Activated CD4-positive, alpha-beta memory T cell treated with anti-CD3 and anti-CD28 coated beads for 36 hours (primary cell): Measurements from ENCODE around the gene KLHL35. TPM values are rescaled to one million over a fixed set of nuclear protein-coding genes. Genes with fewer than 3 reads are reported as not detected.

Experiments used
- CTCF ChIA-PET: fragments of 350-600 bp; sonication (Branson Sonifier 250); formaldehyde crosslinking; loops from one replicate; lab custom pipeline; 2021; ENCODE audit warnings: antibody characterized with exemption, inconsistent platforms; lab: Charles Lee
- POLR2A ChIA-PET: fragments of 350-600 bp; sonication (Branson Sonifier 250); formaldehyde crosslinking; loops from one replicate; lab custom pipeline; 2021; ENCODE audit warnings: antibody characterized with exemption; lab: Charles Lee
- DNase-seq: peaks from one replicate; pipeline ENCODE4 v3.0.0-alpha.2; 2020
- H3K27ac Mint-ChIP-seq: one replicate; pipeline ENCODE4 v1.8.0; 2021; ENCODE audit warnings: mixed read lengths
- H3K27me3 Mint-ChIP-seq: one replicate; pipeline ENCODE4 v1.8.0; 2021; ENCODE audit warnings: mixed read lengths
- H3K36me3 Mint-ChIP-seq: one replicate; pipeline ENCODE4 v1.8.0; 2021; ENCODE audit warnings: mixed read lengths
- H3K4me1 Mint-ChIP-seq: one replicate; pipeline ENCODE4 v1.8.0; 2021; ENCODE audit warnings: low read depth, mixed read lengths
- H3K4me3 Mint-ChIP-seq: one replicate; pipeline ENCODE4 v1.8.0; 2021; ENCODE audit warnings: mild to moderate bottlenecking, mixed read lengths
- H3K9me3 Mint-ChIP-seq: one replicate; pipeline ENCODE4 v1.8.0; 2021; ENCODE audit warnings: mixed read lengths
- intact Hi-C: fragments of 100-400 bp; cut with micrococcal nuclease; formaldehyde crosslinking; loops from one replicate; pipeline ENCODE4 v1.15.1; 2023
- total RNA-seq, 2 experiments: library from RNA; stranded (reverse); gene quantifications; one replicate each; pipeline ENCODE4 v1.2.3, GENCODE V29; 2021

KLHL35 gene
- total RNA-seq, 2 experiments from 2014 or later = 0.12 to 0.51 TPM

- Mint-ChIP-seq H3K4me3 (no peak overlapping the region), H3K4me1 (no peaks in the 10 kb centered on the region), H3K36me3 (no peaks in the 10 kb centered on the region), H3K9me3 (no peaks in the 10 kb centered on the region), H3K27ac (no peak overlapping the region), H3K27me3 (no peaks in the 10 kb centered on the region)
- no peak for DNase-seq
- intact Hi-C loops = no loop called here
- POLR2A ChIA-PET = no interaction called here
- CTCF ChIA-PET = interaction anchor here (1.1 kb wide), 1 partner anchor 10 kb away, joined by 3 read pairs; no protein-coding TSS in a partner anchor
Observed at GRCh38 chr11:75465701-75466531, 32.9 kb upstream of the KLHL35 start.

GRCh38 chr11:75463106-75463774 lies 30.2 kb upstream of the KLHL35 start:
- no peaks in the 10 kb centered on the region for H3K9me3 Mint-ChIP-seq
- H3K4me1 Mint-ChIP-seq = no peaks in the 10 kb centered on the region
- no peaks in the 10 kb centered on the region for H3K27me3 Mint-ChIP-seq
- no peak for DNase-seq
- intact Hi-C loops = no loop called here
- H3K4me3 Mint-ChIP-seq = no peak overlapping the region
- CTCF ChIA-PET = interaction anchor here (0.8 to 1.2 kb wide), 2 partner anchors 12 to 68 kb away, joined by 3 to 4 read pairs; no protein-coding TSS in a partner anchor
- POLR2A ChIA-PET = no interaction called here
- no peak overlapping the region for H3K27ac Mint-ChIP-seq
- no peaks in the 10 kb centered on the region for H3K36me3 Mint-ChIP-seq

GRCh38 chr11:75462117-75462653 lies 29.2 kb upstream of the KLHL35 start:
- H3K27ac Mint-ChIP-seq = no peak overlapping the region
- H3K4me3 Mint-ChIP-seq = no peak overlapping the region
- H3K36me3 Mint-ChIP-seq = no peaks in the 10 kb centered on the region
- intact Hi-C loops = no loop called here
- no peaks in the 10 kb centered on the region for H3K27me3 Mint-ChIP-seq
- no peaks in the 10 kb centered on the region for H3K9me3 Mint-ChIP-seq
- DNase-seq = no peak
- H3K4me1 Mint-ChIP-seq = no peaks in the 10 kb centered on the region
- CTCF ChIA-PET = interaction anchor here (1.2 to 2.7 kb wide), 3 partner anchors 11 to 18 kb away, joined by 4 to 10 read pairs (median 4); no protein-coding TSS in a partner anchor
- POLR2A ChIA-PET = no interaction called here

GRCh38 chr11:75461151-75461550 lies 28.1 kb upstream of the KLHL35 start:
- CTCF ChIA-PET = interaction anchor here (1.2 to 2.7 kb wide), 3 partner anchors 10 to 17 kb away, joined by 4 to 10 read pairs (median 4); no protein-coding TSS in a partner anchor
- POLR2A ChIA-PET = no interaction called here

GRCh38 chr11:75456596-75457183 lies 23.7 kb upstream of the KLHL35 start:
- no peaks in the 10 kb centered on the region for H3K9me3 Mint-ChIP-seq
- no peak overlapping the region for H3K4me3 Mint-ChIP-seq
- H3K36me3 Mint-ChIP-seq = peaks cover 5% of the 10 kb centered on the region
- no peak for DNase-seq
- POLR2A ChIA-PET = no interaction called here
- H3K4me1 Mint-ChIP-seq = no peaks in the 10 kb centered on the region
- intact Hi-C loops = no loop called here
- H3K27me3 Mint-ChIP-seq = no peaks in the 10 kb centered on the region
- H3K27ac Mint-ChIP-seq = no peak overlapping the region
- CTCF ChIA-PET = interaction anchor here (1.0 to 1.2 kb wide), 2 partner anchors 8 to 11 kb away, joined by 3 to 5 read pairs; no protein-coding TSS in a partner anchor

More at GRCh38 chr11:75461151-75461550, 28.1 kb upstream of the KLHL35 start:
- no peaks in the 10 kb centered on the region for H3K9me3 Mint-ChIP-seq
- intact Hi-C loops = no loop called here
- H3K27ac Mint-ChIP-seq = no peak overlapping the region
- no peak for DNase-seq
- H3K4me3 Mint-ChIP-seq = no peak overlapping the region
- H3K27me3 Mint-ChIP-seq = no peaks in the 10 kb centered on the region
- no peaks in the 10 kb centered on the region for H3K36me3 Mint-ChIP-seq
- no peaks in the 10 kb centered on the region for H3K4me1 Mint-ChIP-seq

- ChIA-PET POLR2A (no interaction called here), CTCF (interaction anchor here (1.1 to 1.9 kb wide), 4 partner anchors 10 to 68 kb away, joined by 3 to 5 read pairs (median 4); no protein-coding TSS in a partner anchor)
- Mint-ChIP-seq H3K9me3 (no peaks in the 10 kb centered on the region), H3K27ac (no peak overlapping the region), H3K4me1 (no peaks in the 10 kb centered on the region), H3K4me3 (no peak overlapping the region), H3K36me3 (peaks cover 5% of the 10 kb centered on the region), H3K27me3 (no peaks in the 10 kb centered on the region)
- no peak for DNase-seq
- intact Hi-C loops = no loop called here
Observed at GRCh38 chr11:75454987-75455386, 22.0 kb upstream of the KLHL35 start.

- CTCF ChIA-PET = interaction anchor here (1.1 to 1.9 kb wide), 3 partner anchors 9 to 69 kb away, joined by 3 to 5 read pairs (median 4); no protein-coding TSS in a partner anchor
- DNase-seq = no peak
- H3K4me1 Mint-ChIP-seq = no peaks in the 10 kb centered on the region
- intact Hi-C loops = no loop called here
- H3K36me3 Mint-ChIP-seq = peaks cover 5% of the 10 kb centered on the region
- H3K27me3 Mint-ChIP-seq = no peaks in the 10 kb centered on the region
- H3K27ac Mint-ChIP-seq = no peak overlapping the region
- no peaks in the 10 kb centered on the region for H3K9me3 Mint-ChIP-seq
- POLR2A ChIA-PET = no interaction called here
- no peak overlapping the region for H3K4me3 Mint-ChIP-seq
Observed at GRCh38 chr11:75453916-75454655, 21.1 kb upstream of the KLHL35 start.

- peak; percentile 59 for DNase-seq
- H3K4me1 Mint-ChIP-seq = no peaks in the 10 kb centered on the region
- intact Hi-C loops = no loop called here
- H3K4me3 Mint-ChIP-seq = no peak overlapping the region
- no peaks in the 10 kb centered on the region for H3K9me3 Mint-ChIP-seq
- ChIA-PET CTCF (interaction anchor here (0.5 to 3.1 kb wide), 16 partner anchors 10 to 110 kb away, joined by 3 to 31 read pairs (median 4); partner anchors contain the start of gene GDPD5), POLR2A (no interaction called here)
- peaks cover 5% of the 10 kb centered on the region for H3K36me3 Mint-ChIP-seq
- H3K27ac Mint-ChIP-seq = no peak overlapping the region
- no peaks in the 10 kb centered on the region for H3K27me3 Mint-ChIP-seq
Observed at GRCh38 chr11:75450826-75451821, 18.1 kb upstream of the KLHL35 start.

- Mint-ChIP-seq H3K27me3 (no peaks in the 10 kb centered on the region), H3K9me3 (no peaks in the 10 kb centered on the region), H3K4me1 (no peaks in the 10 kb centered on the region), H3K4me3 (no peak overlapping the region), H3K27ac (no peak overlapping the region), H3K36me3 (peaks cover 5% of the 10 kb centered on the region)
- ChIA-PET POLR2A (no interaction called here), CTCF (interaction anchor here (1.2 to 3.1 kb wide), 7 partner anchors 9 to 111 kb away, joined by 3 to 31 read pairs (median 4); no protein-coding TSS in a partner anchor)
- no peak for DNase-seq
- intact Hi-C loops = no loop called here
Observed at GRCh38 chr11:75450236-75450635, 17.2 kb upstream of the KLHL35 start.

GRCh38 chr11:75449776-75450175 lies 16.8 kb upstream of the KLHL35 start:
- Mint-ChIP-seq H3K4me1 (no peaks in the 10 kb centered on the region), H3K36me3 (peaks cover 5% of the 10 kb centered on the region), H3K9me3 (no peaks in the 10 kb centered on the region), H3K4me3 (no peak overlapping the region), H3K27me3 (no peaks in the 10 kb centered on the region), H3K27ac (no peak overlapping the region)
- POLR2A ChIA-PET = no interaction called here
- intact Hi-C loops = loop anchor here (5.0 kb wide), 1 partner anchor 62 kb away; no protein-coding TSS in a partner anchor
- DNase-seq = no peak
- CTCF ChIA-PET = interaction anchor here (1.3 to 2.8 kb wide), 3 partner anchors 8 to 100 kb away, joined by 3 to 13 read pairs (median 4); no protein-coding TSS in a partner anchor
